Stimulated activated CD8-positive, alpha-beta memory T cell treated with anti-CD3 and anti-CD28 coated beads, Interleukin-7, amount 100 ng/mL, for 4 hours (primary cell): ENCODE results near the gene SH2D2A.
"Not testable (repeated sequence)": the region's sequence is repeated elsewhere in the genome, so short reads cannot be mapped to it uniquely, and the experiment has no call there.

Experiments
- DNase-seq, 2 donors: peaks; one replicate each; pipeline ENCODE4 v3.0.0-alpha.2; 2020; ENCODE audit warnings: low read depth in 2 of 2

SH2D2A gene

GRCh38 chr1:156768610-156769295, 47.9 kb downstream of the SH2D2A start:
- DNase-seq: no peak

- DNase-seq: peak in 1 of 2 donors; percentile 21
These were observed 48.6 kb downstream of the SH2D2A start for GRCh38 chr1:156767879-156768604.

GRCh38 chr1:156767101-156767878, 49.4 kb downstream of the SH2D2A start, which contains the start of gene PRCC:
PRCC (plus strand) TSS chr1:156767535; CDS start chr1:156767772, 237 bp downstream.
- DNase-seq: peak; percentile 96 to 98

- DNase-seq: no peak
These were observed 50.1 kb downstream of the SH2D2A start for GRCh38 chr1:156766298-156767100.

GRCh38 chr1:156765666-156766065, 51.0 kb downstream of the SH2D2A start:
- no peak for DNase-seq

GRCh38 chr1:156765136-156765535, 51.5 kb downstream of the SH2D2A start:
- DNase-seq: not testable (repeated sequence)

- DNase-seq: no peak
These were observed 55.9 kb downstream of the SH2D2A start for GRCh38 chr1:156760796-156761104.

GRCh38 chr1:156760092-156760795, 56.4 kb downstream of the SH2D2A start:
- no peak for DNase-seq

GRCh38 chr1:156757572-156758253, 58.9 kb downstream of the SH2D2A start:
- not testable (repeated sequence) for DNase-seq

GRCh38 chr1:156756355-156756754, 60.3 kb downstream of the SH2D2A start:
- DNase-seq: no peak
